H1 (cell line): ENCODE data around the gene CENPF. TPM values are rescaled to one million over a fixed set of nuclear protein-coding genes. Genes with fewer than 3 reads are reported as not detected.

Source experiments
- CTCF ChIA-PET: fragments of 300-600 bp; sonication (Branson Sonifier 250); formaldehyde crosslinking; loops from one replicate; lab custom pipeline; 2021; ENCODE audit not compliant: partially characterized antibody; lab: Charles Lee
- POLR2A ChIA-PET: fragments of 300-600 bp; sonication (Branson Sonifier 250); formaldehyde crosslinking; loops from one replicate; lab custom pipeline; 2021; ENCODE audit warnings: inconsistent platforms; ENCODE audit not compliant: partially characterized antibody; lab: Charles Lee
- DNase-seq, 2 experiments: peaks; one replicate each; pipeline versions ENCODE4 v3.0.0 to v3.0.0-alpha.2; 2010 to 2022; ENCODE audit warnings: low spot score in 2 of 2, low read depth in 1 of 2, mixed read lengths in 1 of 2
- FAIRE-seq: peaks from 2 replicates; lab custom pipeline; 2011; peaks lifted over from hg19 to GRCh38; lab: Jason Lieb, UNC
- H2AFZ ChIP-seq: 2 replicates; pipeline ENCODE4 v1.8.1; 2012; ENCODE audit warnings: low read length, inconsistent platforms
- H2AK5ac ChIP-seq: 2 replicates; pipeline ENCODE4 v1.6.1; 2013; ENCODE audit warnings: low read depth, low read length
- H2BK120ac ChIP-seq: replicated peaks from 2 replicates; pipeline ENCODE3; 2013; ENCODE audit warnings: low read depth, low read length, inconsistent platforms
- H2BK12ac ChIP-seq: 2 replicates; pipeline ENCODE4 v1.6.1; 2013; ENCODE audit warnings: low read depth, low read length
- H2BK15ac ChIP-seq: 2 replicates; pipeline ENCODE4 v1.6.1; 2013; ENCODE audit warnings: low read length
- H2BK20ac ChIP-seq: 2 replicates; pipeline ENCODE4 v1.6.1; 2013; ENCODE audit warnings: low read length
- H2BK5ac ChIP-seq: 2 replicates; pipeline ENCODE4 v1.6.1; 2013; ENCODE audit warnings: low read depth, low read length
- H3K14ac ChIP-seq: 2 replicates; pipeline ENCODE4 v1.6.1; 2013; ENCODE audit warnings: inconsistent platforms; ENCODE audit not compliant: insufficient read length
- H3K18ac ChIP-seq: 2 replicates; pipeline ENCODE4 v1.6.1; 2013; ENCODE audit warnings: low read length; ENCODE audit errors: extremely low read depth
- H3K23ac ChIP-seq: 2 replicates; pipeline ENCODE4 v1.6.1; 2013; ENCODE audit warnings: inconsistent platforms; ENCODE audit not compliant: insufficient read length
- H3K23me2 ChIP-seq: 2 replicates; pipeline ENCODE4 v1.6.1; 2013; ENCODE audit warnings: low read depth, low read length
- H3K27ac ChIP-seq: 2 replicates; pipeline ENCODE4 v1.6.1; 2011; ENCODE audit warnings: low read depth, low read length, inconsistent platforms
- H3K27me3 ChIP-seq, 4 experiments: replicated peaks in 1 of 4; 1 replicate in 1 of 4; 2 replicates in 3 of 4; pipeline versions ENCODE4 v1.6.1 to v1.8.1; 2011 to 2013; ENCODE audit warnings: low read length in 3 of 4, mild to moderate bottlenecking in 3 of 4, inconsistent platforms in 2 of 4, mixed read lengths in 2 of 4, moderate library complexity in 1 of 4; ENCODE audit not compliant: control insufficient read depth in 3 of 4, insufficient read depth in 3 of 4; ENCODE audit errors: extremely low read depth in 1 of 4
- H3K36me3 ChIP-seq, 4 experiments: 2 replicates each; pipeline versions ENCODE4 v1.6.1 to v1.8.1; 2011 to 2013; ENCODE audit warnings: mild to moderate bottlenecking in 4 of 4, low read length in 3 of 4, moderate library complexity in 2 of 4, control low read depth in 1 of 4, inconsistent platforms in 1 of 4; ENCODE audit not compliant: insufficient read depth in 4 of 4, control insufficient read depth in 2 of 4
- H3K4ac ChIP-seq: replicated peaks from 2 replicates; pipeline ENCODE3; 2013; ENCODE audit warnings: low read length, low read depth, mixed read lengths, inconsistent platforms; ENCODE audit not compliant: insufficient read length
- H3K4me1 ChIP-seq, 4 experiments: replicated peaks in 1 of 4; 1 replicate in 1 of 4; 2 replicates in 3 of 4; pipeline versions ENCODE4 v1.6.1 to v1.8.1; 2011 to 2013; ENCODE audit warnings: low read length in 3 of 4, inconsistent platforms in 2 of 4, mixed read lengths in 1 of 4; ENCODE audit not compliant: insufficient read depth in 4 of 4, control insufficient read depth in 3 of 4
- H3K4me2 ChIP-seq, 2 experiments: 2 replicates each; pipeline versions ENCODE4 v1.6.1 to v1.8.1; 2011 to 2013; ENCODE audit warnings: low read depth in 2 of 2, low read length in 2 of 2, control low read depth in 1 of 2, inconsistent platforms in 1 of 2, mild to moderate bottlenecking in 1 of 2; ENCODE audit not compliant: insufficient read depth in 1 of 2
- H3K4me3 ChIP-seq, 4 experiments: fragments of 200-600, 300-600 bp in 1 of 4; sonication (generic), shearing (Covaris generic), sonication (Bioruptor Twin) in 1 of 4; 2 replicates each; pipeline versions ENCODE4 v1.5.1 to v1.8.1; 2011 to 2016; ENCODE audit warnings: low read length in 4 of 4, low read depth in 3 of 4, control low read depth in 2 of 4, inconsistent platforms in 2 of 4, mild to moderate bottlenecking in 2 of 4, mixed read lengths in 1 of 4, moderate library complexity in 1 of 4; ENCODE audit not compliant: insufficient read depth in 2 of 4; ENCODE audit errors: extremely low read depth in 1 of 4
- H3K56ac ChIP-seq: replicated peaks from 2 replicates; pipeline ENCODE3; 2013; ENCODE audit warnings: low read depth, mild to moderate bottlenecking, mixed read lengths, low read length, inconsistent platforms; ENCODE audit not compliant: insufficient read length
- H3K79me1 ChIP-seq: 2 replicates; pipeline ENCODE4 v1.6.1; 2013; ENCODE audit warnings: low read depth, low read length, control low read depth
- H3K79me2 ChIP-seq, 2 experiments: 2 replicates each; pipeline versions ENCODE4 v1.6.1 to v1.8.1; 2012 to 2013; ENCODE audit warnings: low read length in 2 of 2, mild to moderate bottlenecking in 2 of 2, inconsistent platforms in 1 of 2; ENCODE audit not compliant: insufficient read depth in 2 of 2, control insufficient read depth in 1 of 2
- H3K9ac ChIP-seq, 4 experiments: replicated peaks in 1 of 4; 1 replicate in 1 of 4; 2 replicates in 3 of 4; pipeline versions ENCODE4 v1.6.1 to v1.8.1; 2011 to 2013; ENCODE audit warnings: low read depth in 3 of 4, low read length in 3 of 4, control low read depth in 2 of 4, mild to moderate bottlenecking in 2 of 4, moderate library complexity in 2 of 4, inconsistent platforms in 1 of 4; ENCODE audit errors: extremely low read depth in 1 of 4
- H3K9me3 ChIP-seq, 2 experiments: 2 replicates each; pipeline versions ENCODE4 v1.6.1 to v1.8.1; 2012 to 2013; ENCODE audit warnings: mild to moderate bottlenecking in 2 of 2, moderate library complexity in 2 of 2, control low read depth in 1 of 2, inconsistent platforms in 1 of 2, low read depth in 1 of 2, low read length in 1 of 2, mixed read lengths in 1 of 2; ENCODE audit not compliant: insufficient read depth in 2 of 2
- H4K20me1 ChIP-seq, 2 experiments: replicated peaks in 1 of 2; 2 replicates each; pipeline versions ENCODE3 to v1.8.1; 2011 to 2013; ENCODE audit warnings: inconsistent platforms in 2 of 2, low read length in 2 of 2, mild to moderate bottlenecking in 1 of 2; ENCODE audit not compliant: insufficient read depth in 2 of 2, control insufficient read depth in 1 of 2
- H4K5ac ChIP-seq: 2 replicates; pipeline ENCODE4 v1.6.1; 2013; ENCODE audit warnings: low read length, low read depth, mixed read lengths, inconsistent platforms; ENCODE audit not compliant: insufficient read length
- H4K8ac ChIP-seq: 2 replicates; pipeline ENCODE4 v1.8.0; 2013; ENCODE audit warnings: mild to moderate bottlenecking, moderate library complexity, low read length, inconsistent platforms; ENCODE audit not compliant: insufficient read depth; ENCODE audit errors: extremely low read depth
- H4K91ac ChIP-seq: replicated peaks from 2 replicates; pipeline ENCODE3; 2013; ENCODE audit warnings: low read length, mixed read lengths, inconsistent platforms; ENCODE audit not compliant: insufficient read length
- CHD2 ChIP-seq: IDR thresholded peaks from 2 replicates; pipeline ENCODE4 v1.6.1; 2012; ENCODE audit warnings: low read length, improper control_type of control experiment
- EGR1 ChIP-seq: IDR thresholded peaks from 2 replicates; pipeline ENCODE4 v1.6.1; 2011; ENCODE audit warnings: low read depth, low read length, borderline replicate concordance
- GABPA ChIP-seq: IDR thresholded peaks from 2 replicates; pipeline ENCODE4 v1.6.1; 2011; ENCODE audit warnings: mild to moderate bottlenecking, low read length, moderate library complexity, borderline replicate concordance; ENCODE audit not compliant: insufficient read depth
- GTF2F1 ChIP-seq: IDR thresholded peaks from 2 replicates; pipeline ENCODE4 v1.6.1; 2012; ENCODE audit warnings: low read depth, low read length, improper control_type of control experiment, borderline replicate concordance
- PHF8 ChIP-seq: fragments of 200-600 bp; sonication (generic); conservative IDR thresholded peaks from 2 replicates; pipeline ENCODE4 v1.7.1; 2012; ENCODE audit warnings: low read depth, mild to moderate bottlenecking, inconsistent platforms, low read length, moderate library complexity
- SIX5 ChIP-seq: IDR thresholded peaks from 2 replicates; pipeline ENCODE4 v1.6.1; 2011; ENCODE audit warnings: mild to moderate bottlenecking, low read depth, low read length
- SP2 ChIP-seq: IDR thresholded peaks from 2 replicates; pipeline ENCODE4 v1.6.1; 2012; ENCODE audit warnings: mild to moderate bottlenecking, low read length, inconsistent platforms
- ZNF274 ChIP-seq: IDR thresholded peaks from 2 replicates; pipeline ENCODE4 v1.7.0; 2012; ENCODE audit warnings: low read length, borderline replicate concordance; ENCODE audit errors: extremely low read depth
- WGBS, 2 experiments: shearing (Covaris generic) in 1 of 2; methylation state at CpG; one replicate each; pipeline versions ENCODE4 v1.1.6 to v1.1.7; 2013 to 2015; ENCODE audit warnings: low lambda C conversion rate in 2 of 2, mixed read lengths in 2 of 2, inconsistent platforms in 1 of 2, low coverage in 1 of 2, missing lambda C conversion rate in 1 of 2; ENCODE audit not compliant: insufficient replicate concordance in 2 of 2, insufficient coverage in 1 of 2, insufficient read length in 1 of 2; ENCODE audit errors: extremely low coverage in 1 of 2, missing lambda C conversion rate in 1 of 2; 5-methylcytosine and 5-hydroxymethylcytosine counted together
- polyA plus RNA-seq, 7 experiments: library from polyadenylated mRNA; depleted of rRNA in 3 of 7; stranded (reverse) in 5 of 7; unstranded in 2 of 7; fragments of >200 nt in 5 of 7; fragments of 200-250 nt in 2 of 7; gene quantifications; 1 replicate in 5 of 7; 2 replicates in 1 of 7; 4 replicates in 1 of 7; pipeline versions ENCODE4 v1.2.1 to v1.2.3, GENCODE V29; 2011 to 2013; ENCODE audit warnings: missing spikeins in 2 of 7, mixed read lengths in 2 of 7
- total RNA-seq: library from RNA; stranded (reverse); fragmentation: NEBNext Ultra II Directional; extraction: Animal tissue kit (Norgen Biotek cat#: 25700); gene quantifications from 2 replicates; pipeline ENCODE4 v1.2.1, GENCODE V29; 2021
- TF ChIP-seq, protein P1 (sequence below): IDR thresholded peaks from 2 replicates; pipeline ENCODE4 v1.6.1; 2012; ENCODE audit warnings: low read length, inconsistent platforms

The CENPF gene
- total and polyA plus RNA-seq, 2 of the 8 experiments (the other 6 are each of a cell fraction or from before 2014, with no cell fraction given) = 13.7 to 170 TPM

- Histone ChIP-seq H3K23me2 (no peaks in the 10 kb centered on the region), H2BK12ac (no peak overlapping the region), H3K27ac (no peak overlapping the region), H3K36me3 (peaks cover 28 to 98% (median 78%) of the 10 kb centered on the region in 4 experiments), H2AK5ac (no peak overlapping the region), H3K9ac (no peak overlapping the region), H4K5ac (no peak overlapping the region), H2BK5ac (no peak overlapping the region), H4K91ac (no peak overlapping the region), H2BK120ac (no peak overlapping the region), H2BK20ac (no peak overlapping the region), H3K9me3 (no peaks in the 10 kb centered on the region), H3K4me1 (no peaks in the 10 kb centered on the region), H3K79me1 (no peaks in the 10 kb centered on the region), H3K18ac (no peak overlapping the region), H2AFZ (no peak overlapping the region), H2BK15ac (no peak overlapping the region), H3K56ac (no peak overlapping the region), H4K20me1 (no peaks in the 10 kb centered on the region), H4K8ac (no peak overlapping the region), H3K4me3 (no peak overlapping the region), H3K27me3 (no peaks in the 10 kb centered on the region), H3K14ac (no peak overlapping the region), H3K4me2 (no peak overlapping the region), H3K79me2 (no peaks in the 10 kb centered on the region; a peak in 1 of 4 replicates), H3K23ac (no peak overlapping the region), H3K4ac (no peak overlapping the region)
- POLR2A ChIA-PET = no interaction called here
- DNase-seq = no peak
- no peak for FAIRE-seq
- CTCF ChIA-PET = interaction anchor here (3.2 kb wide), 1 partner anchor 21 kb away, joined by 16 read pairs; no protein-coding TSS in a partner anchor
- TF ChIP-seq ZNF274 = no peak
- no peak for TF ChIP-seq EGR1
- TF ChIP-seq, protein P1, sequence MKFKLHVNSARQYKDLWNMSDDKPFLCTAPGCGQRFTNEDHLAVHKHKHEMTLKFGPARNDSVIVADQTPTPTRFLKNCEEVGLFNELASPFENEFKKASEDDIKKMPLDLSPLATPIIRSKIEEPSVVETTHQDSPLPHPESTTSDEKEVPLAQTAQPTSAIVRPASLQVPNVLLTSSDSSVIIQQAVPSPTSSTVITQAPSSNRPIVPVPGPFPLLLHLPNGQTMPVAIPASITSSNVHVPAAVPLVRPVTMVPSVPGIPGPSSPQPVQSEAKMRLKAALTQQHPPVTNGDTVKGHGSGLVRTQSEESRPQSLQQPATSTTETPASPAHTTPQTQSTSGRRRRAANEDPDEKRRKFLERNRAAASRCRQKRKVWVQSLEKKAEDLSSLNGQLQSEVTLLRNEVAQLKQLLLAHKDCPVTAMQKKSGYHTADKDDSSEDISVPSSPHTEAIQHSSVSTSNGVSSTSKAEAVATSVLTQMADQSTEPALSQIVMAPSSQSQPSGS = no peak
- no peak for TF ChIP-seq GTF2F1
- TF ChIP-seq GABPA = no peak
- no peak for TF ChIP-seq SIX5
- no peak for TF ChIP-seq SP2
- no peak for TF ChIP-seq PHF8
- no peak for TF ChIP-seq CHD2
- 87% methylated on average over 1 of the region's 1 CpG; no CpG with 5 or more reads in 1 of the 2 experiments for WGBS, 2 experiments
Measured at GRCh38 chr1:214658175-214658574, 55.2 kb downstream of the CENPF start.
